ENCODE measurements around the gene NDUFAF8.

Gene NDUFAF8

DNA sequence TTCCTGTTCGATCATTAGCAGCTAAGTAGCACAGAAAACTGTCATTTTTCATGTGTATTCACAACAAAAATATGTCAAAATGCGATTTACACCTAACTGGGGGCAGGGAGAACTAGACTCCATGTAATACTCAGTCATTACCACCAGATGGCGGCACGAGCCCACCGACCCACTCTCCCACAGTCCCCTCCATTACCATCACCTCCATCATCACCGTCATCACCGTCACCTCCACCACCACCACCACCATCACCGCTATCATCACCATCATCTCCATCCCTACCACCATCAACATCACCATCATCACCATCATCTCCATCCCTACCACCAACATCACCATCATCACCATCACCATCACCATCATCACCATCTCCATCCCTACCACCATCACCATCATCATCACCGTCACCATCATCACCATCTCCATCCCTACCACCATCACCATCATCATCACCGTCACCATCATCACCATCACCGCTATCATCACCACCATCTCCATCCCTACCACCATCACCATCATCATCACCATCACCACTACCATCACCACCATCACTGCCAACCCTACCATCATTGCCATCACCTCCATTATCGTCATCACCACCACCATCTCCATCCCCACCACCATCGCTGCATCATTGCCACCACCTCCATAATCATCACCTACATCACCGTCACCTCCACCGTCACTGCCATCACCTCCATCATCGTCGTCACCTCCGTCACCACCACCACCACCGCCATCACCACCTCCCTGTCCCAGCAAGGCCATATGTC, 14.4 kb downstream of the NDUFAF8 start:
- peak; percentile 61 for DNase-seq (ENCODE audit: low spot score)

- DNase-seq (ENCODE audit: low spot score), result no peak
These were observed 16.0 kb downstream of the NDUFAF8 start for GRCh38 chr17:81254955-81255717.

GRCh38 chr17:81256616-81257015, 17.5 kb downstream of the NDUFAF8 start:
- DNase-seq (ENCODE audit: low spot score), result no peak

- DNase-seq (ENCODE audit: low spot score), result no peak
These were observed 18.4 kb downstream of the NDUFAF8 start for GRCh38 chr17:81257533-81257932.

DNA sequence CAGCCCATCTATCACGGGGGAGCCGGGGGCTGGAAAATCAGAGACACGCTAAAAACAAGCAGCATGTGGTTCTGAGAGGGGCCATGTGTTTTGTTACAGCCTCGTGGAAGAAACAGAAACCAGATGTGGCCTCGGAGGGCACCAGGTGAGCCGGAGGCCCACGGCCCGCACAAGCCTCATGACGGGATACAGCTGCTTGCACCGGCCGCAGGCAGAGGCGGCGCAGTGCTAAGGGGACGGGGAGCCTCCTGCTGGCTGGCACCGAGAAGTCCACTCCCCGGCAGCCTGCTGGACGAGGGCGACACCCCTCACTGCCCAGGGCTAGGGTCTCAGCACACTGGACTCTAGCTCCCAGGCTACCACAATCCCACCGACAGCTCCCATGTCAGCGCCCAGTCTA, 19.2 kb downstream of the NDUFAF8 start:
- DNase-seq (ENCODE audit: low spot score), result no peak

GRCh38 chr17:81259058-81259605, 20.0 kb downstream of the NDUFAF8 start:
- no peak for DNase-seq (ENCODE audit: low spot score)

DNA sequence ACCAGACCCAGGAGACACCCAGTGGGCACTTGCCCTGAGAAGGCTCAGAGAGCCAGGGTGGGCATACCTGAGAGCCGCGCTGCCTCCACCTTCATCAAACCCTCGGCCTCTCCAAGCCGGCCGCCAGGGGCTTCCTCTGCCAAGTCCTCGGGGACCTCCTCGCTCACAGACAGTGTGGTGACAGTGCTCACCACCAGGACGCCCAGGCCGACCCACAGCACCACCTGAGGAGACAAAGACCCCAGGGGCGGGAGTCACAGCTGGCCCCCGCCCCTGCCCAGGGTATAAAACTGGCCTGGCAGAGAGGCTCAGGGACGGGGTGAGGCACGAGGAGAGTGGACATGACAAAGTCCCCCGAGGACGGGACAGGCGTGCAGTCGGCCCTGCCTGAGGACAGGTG, 21.1 kb downstream of the NDUFAF8 start:
- DNase-seq (ENCODE audit: low spot score), result no peak

- DNase-seq (ENCODE audit: low spot score), result no peak
These were observed 21.5 kb downstream of the NDUFAF8 start for GRCh38 chr17:81260641-81261040.

- no peak for DNase-seq (ENCODE audit: low spot score)
These were observed 22.0 kb downstream of the NDUFAF8 start for GRCh38 chr17:81261096-81261495.

DNA sequence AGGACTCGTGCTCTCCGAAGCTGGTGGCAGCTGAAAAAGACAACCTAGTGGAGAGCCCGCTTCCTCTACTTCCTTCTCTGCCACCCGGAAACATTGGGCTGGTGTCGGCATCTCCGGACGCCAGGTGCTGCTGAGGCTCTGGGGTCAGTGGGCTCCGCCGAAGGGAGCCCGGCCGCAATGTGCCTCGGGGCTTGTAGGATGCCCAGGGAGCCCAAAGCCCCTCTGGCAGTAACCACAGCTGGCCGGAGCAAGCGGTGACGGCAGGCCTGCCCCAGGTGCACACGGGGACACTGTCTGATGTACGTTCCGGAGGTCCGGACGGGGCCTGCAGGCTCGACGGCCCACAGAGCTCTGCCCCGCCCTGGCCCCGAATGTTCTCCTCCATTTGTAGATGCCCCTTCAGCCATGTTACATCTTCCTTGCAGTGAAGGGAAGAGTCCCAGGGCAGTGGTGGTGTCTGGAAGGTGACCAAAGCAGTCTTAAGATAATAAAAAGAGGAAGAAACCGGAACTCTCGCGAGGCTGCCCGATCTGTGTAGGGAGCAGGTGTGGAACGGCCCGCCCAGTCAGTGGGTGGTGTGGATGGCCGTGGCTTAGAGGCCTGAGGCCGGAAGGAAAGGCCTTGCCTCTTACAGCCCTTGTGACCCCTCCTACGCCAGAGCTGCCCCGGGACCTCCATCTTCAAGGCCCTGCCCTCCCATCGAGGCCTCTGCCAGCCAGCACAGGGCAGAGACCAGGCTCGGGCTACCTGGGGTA, 22.6 kb downstream of the NDUFAF8 start:
- DNase-seq (ENCODE audit: low spot score), result no peak

GRCh38 chr17:81263371-81264181, 24.5 kb downstream of the NDUFAF8 start:
- DNase-seq (ENCODE audit: low spot score), result no peak

GRCh38 chr17:81264640-81265039, 25.5 kb downstream of the NDUFAF8 start:
- no peak for DNase-seq (ENCODE audit: low spot score)

DNA sequence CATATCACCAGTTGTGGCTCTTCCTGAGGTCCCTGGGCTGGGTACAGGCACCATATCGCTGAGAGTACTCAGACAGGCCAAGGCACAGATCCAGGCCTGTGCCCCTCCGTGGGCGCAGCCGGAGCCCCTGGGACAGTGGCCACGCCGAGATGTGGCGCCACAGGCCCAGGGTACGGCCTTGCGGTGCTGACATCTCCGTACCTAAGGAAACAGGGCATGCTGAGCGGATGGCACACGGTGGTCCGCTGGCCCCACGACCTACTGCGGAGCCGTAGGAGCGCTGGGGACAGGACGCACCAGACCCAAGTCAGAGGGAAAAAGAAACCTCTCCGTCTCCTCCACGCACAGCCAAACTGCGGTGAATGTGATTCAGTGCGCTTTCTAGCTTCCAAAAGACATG, 26.5 kb downstream of the NDUFAF8 start:
- DNase-seq (ENCODE audit: low spot score), result no peak

- no peak for DNase-seq (ENCODE audit: low spot score)
These were observed 28.4 kb downstream of the NDUFAF8 start for GRCh38 chr17:81267390-81268067.

DNA sequence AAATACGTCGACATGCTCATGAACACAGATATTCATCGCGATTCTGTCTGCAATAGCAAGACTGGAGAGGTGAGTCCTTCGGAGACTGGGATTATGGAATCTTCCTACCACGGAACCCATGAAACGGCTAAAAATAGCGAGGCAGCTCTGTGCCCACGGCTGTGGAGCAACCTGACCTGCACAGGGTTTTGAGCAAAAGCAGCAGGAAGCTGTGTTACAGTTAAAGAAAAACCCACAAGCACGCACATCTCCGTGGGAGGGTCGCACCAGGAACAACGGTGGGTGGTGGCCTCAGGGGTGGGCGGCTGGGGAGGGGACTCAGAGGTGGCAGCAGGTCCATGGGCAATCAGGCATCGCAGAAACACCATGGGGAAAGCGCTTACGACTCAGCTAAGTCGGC, 31.2 kb downstream of the NDUFAF8 start:
- DNase-seq (ENCODE audit: low spot score), result no peak

DNA sequence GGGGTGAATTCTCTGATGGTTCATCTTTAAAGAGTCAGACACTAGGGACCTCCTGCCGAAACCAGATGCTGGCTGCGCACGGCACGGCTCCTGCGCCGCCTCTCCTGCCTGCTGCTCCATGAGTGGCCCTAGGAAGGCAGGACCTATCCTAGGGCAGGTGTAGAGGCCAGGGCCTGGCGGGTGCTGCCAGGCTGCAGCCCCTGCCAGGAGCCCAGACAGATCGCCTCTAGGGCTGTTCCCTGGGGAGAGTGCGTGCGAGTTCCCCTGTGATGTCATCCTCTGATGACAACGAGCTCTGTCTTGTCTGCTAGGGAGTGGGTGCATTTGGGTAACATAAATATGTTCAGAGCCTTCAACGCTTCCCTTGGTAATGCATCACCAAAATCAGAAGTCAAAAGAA, 32.1 kb downstream of the NDUFAF8 start:
- no peak for DNase-seq (ENCODE audit: low spot score)

GRCh38 chr17:81272616-81273015, 33.5 kb downstream of the NDUFAF8 start:
- DNase-seq (ENCODE audit: low spot score), result no peak

DNA sequence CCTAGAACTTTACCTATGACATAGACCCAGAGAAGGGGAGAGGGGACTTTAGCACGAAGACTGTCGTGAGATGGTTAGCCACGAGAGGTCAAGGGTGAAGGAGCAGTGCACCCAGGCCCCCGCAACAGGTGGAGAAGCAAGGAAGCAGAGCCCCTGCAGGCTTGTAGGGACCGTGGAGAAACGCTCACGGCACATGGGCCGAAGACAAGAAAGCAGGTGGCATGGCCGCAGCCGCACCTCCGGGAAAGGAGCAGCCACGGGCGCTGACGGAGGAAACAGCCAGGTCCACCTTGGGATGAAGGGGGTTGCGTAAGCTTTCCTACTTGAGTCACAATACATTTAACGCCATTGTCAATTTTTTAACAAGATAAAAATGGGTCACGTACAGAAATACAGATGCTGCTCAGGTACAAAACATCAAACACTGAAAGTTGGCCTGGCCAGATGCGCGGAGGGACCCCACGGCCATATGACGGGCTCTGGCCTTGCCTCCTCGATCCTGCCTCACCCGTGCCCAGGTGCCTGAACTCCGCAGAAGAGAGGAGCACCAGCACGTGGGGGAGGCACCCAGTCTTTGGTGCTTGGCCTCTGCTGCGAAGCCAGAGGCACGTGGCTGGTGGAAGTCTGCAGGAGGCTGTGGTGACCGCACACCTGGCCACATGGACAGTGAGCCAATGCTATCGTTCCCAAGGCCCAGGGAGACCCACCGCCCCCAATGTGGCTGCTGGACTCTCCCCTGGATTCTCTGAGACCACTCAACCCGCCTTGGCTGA, 34.8 kb downstream of the NDUFAF8 start:
- no peak for DNase-seq (ENCODE audit: low spot score)

DNA sequence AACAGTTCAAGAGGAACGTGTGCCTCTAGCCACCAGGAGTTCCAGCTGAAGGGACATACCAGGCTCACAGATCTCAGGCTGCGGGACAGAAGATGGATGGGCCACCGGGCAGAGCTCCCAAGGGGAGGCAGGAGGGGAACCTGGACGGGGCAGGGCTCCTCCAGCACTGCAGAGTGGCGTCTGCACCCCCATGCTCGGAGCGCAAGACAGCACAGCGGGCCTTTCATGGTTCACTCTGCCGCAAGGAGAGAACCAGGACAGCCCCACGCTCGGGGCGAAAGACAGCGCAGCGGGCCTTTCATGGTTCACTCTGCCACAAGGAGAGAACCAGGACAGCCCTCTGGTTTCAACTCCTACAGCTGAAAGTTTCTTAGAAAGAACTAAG, 35.3 kb downstream of the NDUFAF8 start:
- DNase-seq (ENCODE audit: low spot score), result no peak

GRCh38 chr17:81276781-81277180, 37.7 kb downstream of the NDUFAF8 start:
- DNase-seq (ENCODE audit: low spot score), result no peak

All from CD4-positive, alpha-beta T cell treated with Interleukin-2 at 100 ng/mL for 4 hours (primary cell).